SU-DHL-6 (cell line): ENCODE measurements around the gene ARL10.

Source experiments
- H2AFZ ChIP-seq: fragments of 200-600 bp; sonication (generic); 2 replicates; pipeline ENCODE4 v1.6.1; 2014; ENCODE audit warnings: low read depth, mild to moderate bottlenecking, moderate library complexity, mixed read lengths, antibody characterized with exemption, low read length; ENCODE audit not compliant: severe bottlenecking
- H3F3A ChIP-seq: fragments of 200-600 bp; shearing (Covaris generic); 2 replicates; pipeline ENCODE4 v1.6.0; 2016; ENCODE audit warnings: antibody characterized with exemption, mild to moderate bottlenecking; ENCODE audit not compliant: insufficient read depth
- H3K27ac ChIP-seq: fragments of 200-600 bp; sonication (generic); 2 replicates; pipeline ENCODE4 v1.5.1; 2016; ENCODE audit warnings: low read depth, mild to moderate bottlenecking, low read length, moderate library complexity, mixed read lengths
- H3K27me3 ChIP-seq: fragments of 200-600 bp; sonication (generic), shearing (Covaris generic); 2 replicates; pipeline ENCODE4 v1.6.0; 2014; ENCODE audit warnings: mild to moderate bottlenecking, low read length
- H3K36me3 ChIP-seq: fragments of 200-600 bp; sonication (generic); 2 replicates; pipeline ENCODE4 v1.6.1; 2014; ENCODE audit warnings: mild to moderate bottlenecking, low read length, mixed read lengths
- H3K4me2 ChIP-seq: fragments of 300-600, 200-600 bp; shearing (Covaris generic), sonication (generic); 2 replicates; pipeline ENCODE4 v1.6.0; 2014; ENCODE audit warnings: low read length, low read depth, mild to moderate bottlenecking; ENCODE audit not compliant: poor library complexity, severe bottlenecking
- H3K4me3 ChIP-seq: fragments of 200-600 bp; sonication (generic); 2 replicates; pipeline ENCODE4 v1.5.1; 2014; ENCODE audit warnings: antibody characterized with exemption, low read length, mild to moderate bottlenecking, mixed read lengths; ENCODE audit not compliant: insufficient read depth, poor library complexity, severe bottlenecking
- H3K79me2 ChIP-seq: fragments of 200-600 bp; sonication (generic); 2 replicates; pipeline ENCODE4 v1.6.1; 2014; ENCODE audit warnings: mild to moderate bottlenecking, low read length, moderate library complexity; ENCODE audit not compliant: insufficient read depth
- H3K9ac ChIP-seq: fragments of 200-600 bp; sonication (generic); 2 replicates; pipeline ENCODE4 v1.7.0; 2014; ENCODE audit warnings: mild to moderate bottlenecking, low read length
- H3K9me2 ChIP-seq: fragments of 200-600 bp; sonication (generic); replicated peaks from 2 replicates; pipeline ENCODE4 v1.6.1; 2014; ENCODE audit warnings: low read length; ENCODE audit not compliant: insufficient read depth
- H3K9me3 ChIP-seq: fragments of 200-600 bp; sonication (generic); 2 replicates; pipeline ENCODE4 v1.6.1; 2014; ENCODE audit warnings: low read length, mixed read lengths; ENCODE audit not compliant: insufficient read depth
- H4K20me1 ChIP-seq: fragments of 200-600 bp; sonication (generic); 2 replicates; pipeline ENCODE4 v1.6.1; 2014; ENCODE audit warnings: low read depth, mild to moderate bottlenecking, antibody characterized with exemption, low read length, moderate library complexity, mixed read lengths
- EZH2phosphoT487 ChIP-seq: fragments of 200-600 bp; sonication (generic), shearing (Covaris generic); conservative IDR thresholded peaks from 2 replicates; pipeline ENCODE4 v1.6.1; 2018; ENCODE audit warnings: mild to moderate bottlenecking, antibody characterized with exemption, low read length, moderate library complexity, mixed read lengths
- TF ChIP-seq, protein P1 (sequence below): fragments of 200-600 bp; sonication (generic); IDR thresholded peaks from one replicate; pipeline ENCODE4 v1.5.1; 2017; ENCODE audit warnings: antibody characterized with exemption, mild to moderate bottlenecking, low read length, moderate library complexity; ENCODE audit not compliant: insufficient read depth, poor library complexity, severe bottlenecking

Gene ARL10

DNA sequence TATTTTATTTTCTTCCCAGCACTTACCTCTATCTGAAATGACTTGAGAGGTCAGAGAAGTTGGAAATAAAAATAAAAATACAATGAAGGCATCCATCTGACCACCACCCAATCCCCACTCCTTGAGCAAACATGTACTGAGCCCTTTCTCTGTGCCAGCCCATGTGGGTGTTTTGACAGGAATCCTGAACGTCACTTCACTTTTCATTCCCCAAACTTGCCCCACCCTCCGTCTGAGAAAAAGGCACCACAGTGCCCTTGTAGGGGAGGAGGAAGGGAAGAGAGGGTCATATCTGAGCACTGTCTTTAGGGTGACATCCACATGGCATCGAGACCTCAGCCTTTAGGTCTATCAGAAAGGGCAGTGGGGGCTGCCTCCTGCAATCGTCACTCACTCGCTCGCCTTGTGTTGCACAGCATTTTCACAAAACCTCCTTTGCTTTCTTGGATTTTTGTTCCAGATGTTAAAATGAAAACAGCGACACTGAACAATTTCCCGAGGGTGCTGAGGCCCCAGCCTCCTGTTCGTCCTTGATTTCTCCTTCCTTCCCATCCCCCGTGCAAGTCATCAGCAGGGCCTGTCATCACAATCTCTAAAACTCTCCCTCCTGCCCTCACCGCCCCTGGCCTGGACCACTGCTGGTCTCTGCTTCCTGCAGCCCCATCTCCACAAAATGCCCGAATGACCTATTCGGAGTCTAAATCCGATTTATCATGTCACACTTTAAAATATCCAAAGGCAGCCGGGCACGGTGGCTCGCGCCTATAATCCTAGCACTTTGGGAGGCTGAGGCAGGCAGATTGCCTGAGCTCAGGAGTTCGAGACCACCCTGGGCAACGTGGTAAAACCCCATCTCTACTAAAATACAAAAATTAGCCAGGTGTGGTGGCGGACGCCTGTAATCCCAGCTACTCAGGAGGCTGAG lies 36.3 kb downstream of the ARL10 start:
- Histone ChIP-seq H2AFZ (no peak overlapping the region), H3K9ac (no peak overlapping the region), H3K4me2 (no peak overlapping the region), H3K27me3 (no peaks in the 10 kb centered on the region), H3K36me3 (no peaks in the 10 kb centered on the region), H3F3A (no peaks in the 10 kb centered on the region), H3K4me3 (no peak overlapping the region), H3K79me2 (no peaks in the 10 kb centered on the region), H4K20me1 (no peaks in the 10 kb centered on the region), H3K27ac (no peak overlapping the region), H3K9me2 (no peaks in the 10 kb centered on the region), H3K9me3 (no peaks in the 10 kb centered on the region)
- TF ChIP-seq, protein P1, sequence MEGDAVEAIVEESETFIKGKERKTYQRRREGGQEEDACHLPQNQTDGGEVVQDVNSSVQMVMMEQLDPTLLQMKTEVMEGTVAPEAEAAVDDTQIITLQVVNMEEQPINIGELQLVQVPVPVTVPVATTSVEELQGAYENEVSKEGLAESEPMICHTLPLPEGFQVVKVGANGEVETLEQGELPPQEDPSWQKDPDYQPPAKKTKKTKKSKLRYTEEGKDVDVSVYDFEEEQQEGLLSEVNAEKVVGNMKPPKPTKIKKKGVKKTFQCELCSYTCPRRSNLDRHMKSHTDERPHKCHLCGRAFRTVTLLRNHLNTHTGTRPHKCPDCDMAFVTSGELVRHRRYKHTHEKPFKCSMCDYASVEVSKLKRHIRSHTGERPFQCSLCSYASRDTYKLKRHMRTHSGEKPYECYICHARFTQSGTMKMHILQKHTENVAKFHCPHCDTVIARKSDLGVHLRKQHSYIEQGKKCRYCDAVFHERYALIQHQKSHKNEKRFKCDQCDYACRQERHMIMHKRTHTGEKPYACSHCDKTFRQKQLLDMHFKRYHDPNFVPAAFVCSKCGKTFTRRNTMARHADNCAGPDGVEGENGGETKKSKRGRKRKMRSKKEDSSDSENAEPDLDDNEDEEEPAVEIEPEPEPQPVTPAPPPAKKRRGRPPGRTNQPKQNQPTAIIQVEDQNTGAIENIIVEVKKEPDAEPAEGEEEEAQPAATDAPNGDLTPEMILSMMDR: no peak
- no peak for TF ChIP-seq EZH2phosphoT487

DNA sequence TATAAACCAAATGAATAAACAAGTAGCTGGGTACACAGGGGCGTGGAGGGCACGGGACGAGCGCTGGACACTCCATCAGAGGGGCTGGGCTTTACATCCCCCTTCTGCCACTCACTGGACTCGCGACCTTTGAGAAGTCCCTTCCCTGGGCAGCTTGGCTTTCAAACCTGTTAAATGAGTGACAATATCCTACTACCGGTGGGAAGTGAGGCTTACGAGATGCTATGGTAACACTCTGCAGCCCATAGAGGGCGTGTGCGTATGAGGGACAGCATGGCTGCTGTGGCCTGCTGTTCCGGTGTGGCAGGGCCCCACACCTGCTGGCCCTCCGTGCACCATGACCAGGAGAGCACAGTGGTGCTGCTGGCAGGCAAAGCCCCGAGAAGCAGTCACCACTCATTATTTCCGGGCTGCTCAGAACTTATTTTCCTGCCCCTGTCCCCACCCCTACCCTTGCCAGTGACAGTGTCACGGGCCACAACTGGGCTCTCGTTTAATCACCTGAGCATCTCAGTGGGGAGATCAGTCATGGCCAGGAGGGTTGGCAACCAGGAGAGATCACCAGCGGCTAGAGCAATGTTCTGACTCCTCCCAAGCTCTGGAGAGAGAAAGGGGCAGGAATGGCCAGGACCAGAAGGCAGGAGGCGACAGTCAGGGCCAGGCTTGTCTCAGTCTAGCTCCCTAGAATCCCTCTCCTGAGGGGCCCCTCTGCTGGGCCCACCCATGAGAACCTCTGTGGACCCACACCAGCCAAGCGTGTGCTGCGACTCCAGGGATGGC lies 40.6 kb downstream of the ARL10 start:
- Histone ChIP-seq H3F3A (no peaks in the 10 kb centered on the region), H3K27ac (no peak overlapping the region), H3K27me3 (no peaks in the 10 kb centered on the region), H3K79me2 (no peaks in the 10 kb centered on the region), H2AFZ (no peak overlapping the region), H3K4me3 (no peak overlapping the region), H3K9me3 (no peaks in the 10 kb centered on the region), H3K9me2 (no peaks in the 10 kb centered on the region), H3K4me2 (no peak overlapping the region), H3K9ac (no peak overlapping the region), H4K20me1 (no peaks in the 10 kb centered on the region), H3K36me3 (no peaks in the 10 kb centered on the region)
- no peak for TF ChIP-seq EZH2phosphoT487
- TF ChIP-seq, protein P1: no peak

DNA sequence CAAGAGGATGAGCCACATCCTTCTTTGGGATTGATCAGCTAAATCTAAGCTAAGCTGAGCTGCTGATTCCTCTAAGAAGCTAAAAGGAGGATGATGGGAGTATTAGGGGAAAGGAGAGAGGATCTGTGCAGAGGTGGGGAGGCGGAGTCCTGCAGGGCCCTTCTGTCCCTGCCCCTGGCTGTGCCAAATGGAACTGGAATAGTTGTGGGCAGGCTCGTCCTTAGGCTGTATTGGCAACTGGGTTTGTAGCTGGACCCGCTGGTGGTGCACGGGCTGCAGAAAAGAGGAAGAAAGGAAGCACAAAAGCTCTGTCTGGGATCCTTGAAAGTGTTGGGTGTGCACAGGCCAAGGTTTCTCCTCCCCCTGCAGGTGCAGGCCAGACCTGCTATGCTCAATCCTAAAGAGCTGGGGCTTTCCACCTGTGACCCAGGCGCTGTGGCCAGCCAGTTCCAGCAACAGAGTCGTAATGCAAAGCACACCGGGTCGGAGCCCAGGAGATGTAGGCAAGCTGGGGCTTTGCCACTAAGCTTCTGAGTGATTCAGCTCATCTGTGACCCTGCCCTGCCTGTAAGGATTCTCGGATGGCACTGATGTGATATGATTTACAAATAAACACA lies 41.3 kb downstream of the ARL10 start:
- TF ChIP-seq, protein P1: no peak
- TF ChIP-seq EZH2phosphoT487: no peak
- Histone ChIP-seq H3K9ac (no peak overlapping the region), H3K36me3 (no peaks in the 10 kb centered on the region), H3K79me2 (no peaks in the 10 kb centered on the region), H3K4me2 (no peak overlapping the region), H3K27ac (no peak overlapping the region), H3F3A (no peaks in the 10 kb centered on the region), H3K9me2 (no peaks in the 10 kb centered on the region), H3K9me3 (no peaks in the 10 kb centered on the region), H4K20me1 (no peaks in the 10 kb centered on the region), H3K27me3 (no peaks in the 10 kb centered on the region), H3K4me3 (no peak overlapping the region), H2AFZ (no peak overlapping the region)
